Testis (tissue), 3 donors: ENCODE data around the gene SYF2. TPM values are rescaled to one million over a fixed set of nuclear protein-coding genes. Genes with fewer than 3 reads are reported as not detected.

ENCODE experiments used
- DNase-seq: peaks from one replicate; pipeline ENCODE4 v3.0.0-alpha.2; 2019
- H3K27ac ChIP-seq, 2 donors: fragments of 200-600 bp; sonication (generic); one replicate each; pipeline ENCODE4 v1.5.1; 2019
- H3K27me3 ChIP-seq: fragments of 200-600 bp; sonication (generic); one replicate; pipeline ENCODE4 v1.5.1; 2019
- H3K36me3 ChIP-seq: fragments of 200-600 bp; sonication (generic); one replicate; pipeline ENCODE4 v1.5.1; 2017; ENCODE audit warnings: low read depth; ENCODE audit errors: missing control alignments
- H3K4me1 ChIP-seq: fragments of 200-600 bp; sonication (generic); one replicate; pipeline ENCODE4 v1.5.1; 2019
- H3K4me3 ChIP-seq, 2 donors: fragments of 200-600 bp; sonication (generic); one replicate each; pipeline ENCODE4 v1.5.1; 2017 to 2019
- H3K9me3 ChIP-seq: fragments of 200-600 bp; sonication (generic); one replicate; pipeline ENCODE4 v1.5.1; 2017
- POLR2A ChIP-seq: fragments of 450-650 bp; IDR thresholded peaks from one replicate; pipeline ENCODE4 v1.6.1; 2017; ENCODE audit warnings: antibody characterized with exemption, mild to moderate bottlenecking, moderate library complexity
- WGBS, 2 donors: methylation state at CpG; one replicate each; pipeline ENCODE4 v1.1.5; 2018; 5-methylcytosine and 5-hydroxymethylcytosine counted together
- intact Hi-C: fragments of 100-400 bp; cut with DNase I; formaldehyde crosslinking; loops from one replicate; pipeline ENCODE4 v1.15.1; 2023; ENCODE audit warnings: low total_unique reads
- polyA plus RNA-seq: library from polyadenylated mRNA; stranded (reverse); fragments of 350-450 nt; fragmentation: Illumina TruSeq; extraction: RNeasy Lipid Tissue Mini Kit (QIAGEN cat#74804); gene quantifications from one replicate; pipeline ENCODE4 v1.2.3, GENCODE V29; 2014; ENCODE audit warnings: low read depth, low replicate concordance; ENCODE audit not compliant: insufficient read depth
- total RNA-seq, 2 donors: library from RNA; depleted of rRNA; stranded (reverse); fragments of >200 nt; gene quantifications; one replicate each; pipeline ENCODE4 v1.2.3, GENCODE V29; 2016
- TF ChIP-seq, protein P1 (sequence below), 3 experiments: fragments of 450-650 bp in 2 of 3; fragments of 200-600 bp in 1 of 3; sonication (generic) in 1 of 3; IDR thresholded peaks; one replicate each; pipeline ENCODE4 v1.5.1; 2016 to 2019; ENCODE audit warnings: antibody characterized with exemption in 3 of 3, mild to moderate bottlenecking in 2 of 3, moderate library complexity in 1 of 3

The SYF2 gene
- total and polyA plus RNA-seq, 3 donors from 2014 or later = 33.9 to 40.7 (median 38.2) TPM

DNA sequence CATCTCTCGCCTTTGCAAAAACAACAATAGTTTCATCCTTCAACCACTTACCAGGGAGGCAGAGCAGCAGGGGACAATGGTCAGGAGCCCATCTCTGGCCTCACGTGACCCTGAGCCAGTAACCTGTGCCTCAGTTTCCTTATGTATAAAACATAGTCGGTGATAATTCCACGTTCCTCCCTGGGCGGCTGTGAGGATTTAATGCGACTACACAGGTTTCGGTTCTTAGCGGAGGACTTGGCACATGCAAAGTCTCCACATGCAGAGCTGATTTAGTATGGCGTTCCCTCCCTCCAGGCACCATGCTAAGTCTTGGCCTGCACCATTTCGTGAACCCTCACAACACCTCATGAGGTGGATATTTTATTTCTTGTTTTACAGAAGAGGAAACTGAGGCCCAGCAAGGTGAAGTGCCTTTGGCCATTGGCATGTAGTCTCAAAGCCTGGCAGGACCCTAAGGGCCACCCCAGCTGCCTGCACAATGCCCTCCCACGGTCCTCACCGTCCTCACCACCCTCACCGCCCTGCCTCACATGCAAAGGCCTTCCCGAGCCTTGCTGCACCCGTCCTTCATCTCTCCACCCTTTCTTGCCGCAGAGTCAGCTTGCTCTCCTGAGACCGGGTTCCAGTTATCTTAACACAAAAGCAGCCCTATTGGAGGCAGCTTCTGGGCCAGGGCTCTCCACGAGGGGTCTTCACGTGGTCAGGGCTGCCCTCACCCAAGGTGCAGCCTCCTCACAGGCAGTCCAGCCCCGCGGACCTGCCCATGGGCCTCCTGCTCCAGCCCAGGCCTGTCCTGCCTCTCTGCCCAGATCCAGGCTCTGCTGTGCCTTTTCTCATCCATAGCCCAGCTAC lies 48.9 kb downstream of the SYF2 start:
- H3K4me3 ChIP-seq = no peak overlapping the region
- no peak overlapping the region for H3K27ac ChIP-seq
- 93 to 94% methylated on average over 21 of the region's 21 CpGs for WGBS, 2 donors
- no peaks in the 10 kb centered on the region for H3K4me1 ChIP-seq
- H3K36me3 ChIP-seq = no peaks in the 10 kb centered on the region
- no peaks in the 10 kb centered on the region for H3K9me3 ChIP-seq
- intact Hi-C loops = no loop called here
- TF ChIP-seq, protein P1, sequence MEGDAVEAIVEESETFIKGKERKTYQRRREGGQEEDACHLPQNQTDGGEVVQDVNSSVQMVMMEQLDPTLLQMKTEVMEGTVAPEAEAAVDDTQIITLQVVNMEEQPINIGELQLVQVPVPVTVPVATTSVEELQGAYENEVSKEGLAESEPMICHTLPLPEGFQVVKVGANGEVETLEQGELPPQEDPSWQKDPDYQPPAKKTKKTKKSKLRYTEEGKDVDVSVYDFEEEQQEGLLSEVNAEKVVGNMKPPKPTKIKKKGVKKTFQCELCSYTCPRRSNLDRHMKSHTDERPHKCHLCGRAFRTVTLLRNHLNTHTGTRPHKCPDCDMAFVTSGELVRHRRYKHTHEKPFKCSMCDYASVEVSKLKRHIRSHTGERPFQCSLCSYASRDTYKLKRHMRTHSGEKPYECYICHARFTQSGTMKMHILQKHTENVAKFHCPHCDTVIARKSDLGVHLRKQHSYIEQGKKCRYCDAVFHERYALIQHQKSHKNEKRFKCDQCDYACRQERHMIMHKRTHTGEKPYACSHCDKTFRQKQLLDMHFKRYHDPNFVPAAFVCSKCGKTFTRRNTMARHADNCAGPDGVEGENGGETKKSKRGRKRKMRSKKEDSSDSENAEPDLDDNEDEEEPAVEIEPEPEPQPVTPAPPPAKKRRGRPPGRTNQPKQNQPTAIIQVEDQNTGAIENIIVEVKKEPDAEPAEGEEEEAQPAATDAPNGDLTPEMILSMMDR (IDR thresholded peaks at IDR 0.05) = no peak
- TF ChIP-seq POLR2A = no peak
- H3K27me3 ChIP-seq = no peaks in the 10 kb centered on the region
- no peak for DNase-seq

DNA sequence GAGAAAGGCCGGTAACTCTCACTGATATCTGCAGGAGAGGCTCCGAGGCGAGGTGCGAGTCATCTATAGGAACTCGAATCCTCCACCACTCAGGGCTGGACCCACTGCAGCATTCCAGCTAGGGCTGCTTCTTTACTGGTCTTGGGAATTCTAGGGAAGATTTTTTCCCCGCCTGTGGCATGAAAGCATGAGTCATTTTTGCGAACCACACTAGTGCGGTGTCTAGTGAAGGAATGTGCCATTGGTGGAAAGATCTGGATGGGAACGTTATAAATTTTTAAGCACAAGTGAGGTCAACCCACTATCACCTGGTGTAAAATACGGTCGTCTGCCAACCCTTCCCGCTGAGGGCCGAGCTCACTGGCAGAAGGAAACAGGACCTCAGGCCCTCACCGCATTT lies 49.7 kb downstream of the SYF2 start:
- intact Hi-C loops = no loop called here
- H3K4me1 ChIP-seq = no peaks in the 10 kb centered on the region
- DNase-seq = no peak
- TF ChIP-seq POLR2A = no peak
- TF ChIP-seq, protein P1 (IDR thresholded peaks at IDR 0.05) = no peak
- no peaks in the 10 kb centered on the region for H3K36me3 ChIP-seq
- no peaks in the 10 kb centered on the region for H3K9me3 ChIP-seq
- 80 to 86% methylated on average over 14 of the region's 14 CpGs for WGBS, 2 donors
- H3K27me3 ChIP-seq = no peaks in the 10 kb centered on the region
- H3K27ac ChIP-seq = no peak overlapping the region
- no peak overlapping the region for H3K4me3 ChIP-seq

DNA sequence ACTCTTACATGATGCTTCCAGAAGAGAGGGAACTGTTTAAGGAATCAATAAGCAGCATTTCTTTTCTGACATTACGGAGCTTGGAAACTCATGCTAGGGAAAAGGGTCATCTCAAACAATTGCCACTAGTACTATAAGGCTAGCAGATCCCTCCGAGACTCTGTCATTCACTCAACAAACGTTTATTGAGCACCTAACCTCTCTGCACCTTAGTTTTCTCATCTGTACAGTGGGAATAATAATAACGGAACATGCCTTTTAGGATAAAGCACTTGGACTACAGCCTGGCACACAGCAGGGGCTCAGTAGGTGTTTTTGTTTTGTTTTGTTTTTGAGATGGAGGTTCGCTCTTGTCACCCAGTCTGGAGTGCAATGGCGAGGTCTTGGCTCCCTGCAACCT lies 51.3 kb downstream of the SYF2 start:
- Histone ChIP-seq H3K9me3 (no peaks in the 10 kb centered on the region), H3K4me1 (no peaks in the 10 kb centered on the region), H3K36me3 (no peaks in the 10 kb centered on the region), H3K27ac (no peak overlapping the region), H3K4me3 (no peak overlapping the region), H3K27me3 (no peaks in the 10 kb centered on the region)
- intact Hi-C loops = no loop called here
- no peak for DNase-seq
- 90 to 92% methylated on average over 6 of the region's 6 CpGs for WGBS, 2 donors
- TF ChIP-seq, protein P1 (IDR thresholded peaks at IDR 0.05) = no peak
- TF ChIP-seq POLR2A = no peak

DNA sequence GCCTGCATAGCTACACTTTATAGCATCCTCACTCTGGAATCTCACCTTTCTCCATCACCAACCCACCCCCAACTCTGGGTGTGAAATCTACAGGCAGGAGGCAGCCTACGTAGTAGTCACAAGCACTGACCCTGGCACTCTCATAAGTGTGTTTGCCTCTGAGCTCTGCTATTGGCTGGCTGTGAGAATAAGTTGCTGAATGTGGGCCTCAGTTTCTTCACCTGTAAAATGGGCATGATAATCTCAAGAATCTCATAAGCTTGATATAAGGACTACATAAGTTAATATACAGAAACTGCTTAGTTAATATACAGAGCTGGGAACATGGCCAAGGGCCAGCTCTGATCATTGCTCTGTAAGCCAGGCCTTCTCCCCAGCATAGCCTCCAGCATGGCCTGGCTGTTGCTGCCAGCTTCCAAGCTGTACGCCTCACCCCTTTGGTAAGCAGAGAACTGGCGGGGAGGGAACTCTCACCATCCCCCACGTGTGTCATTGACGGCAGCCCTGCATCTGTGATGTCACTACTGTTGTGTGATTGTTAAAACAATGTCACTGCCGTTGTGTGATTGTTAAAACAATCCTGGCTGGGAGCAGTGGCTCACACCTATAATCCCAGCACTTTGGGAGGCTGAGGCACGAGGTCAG lies 53.3 kb downstream of the SYF2 start:
- 74 to 86% methylated on average over 5 to 7 of the region's 7 CpGs for WGBS, 2 donors
- Histone ChIP-seq H3K27ac (no peak overlapping the region), H3K36me3 (no peaks in the 10 kb centered on the region), H3K4me3 (no peak overlapping the region), H3K27me3 (no peaks in the 10 kb centered on the region), H3K9me3 (no peaks in the 10 kb centered on the region), H3K4me1 (no peaks in the 10 kb centered on the region)
- intact Hi-C loops = no loop called here
- no peak for TF ChIP-seq POLR2A
- TF ChIP-seq, protein P1 (IDR thresholded peaks at IDR 0.05) = no peak
- no peak for DNase-seq
